IMR-90 (cell line): ENCODE data around the gene SIPA1L3. TPM values are rescaled to one million over a fixed set of nuclear protein-coding genes. Genes with fewer than 3 reads are reported as not detected.

ENCODE experiments used
- ATAC-seq: fragments of 200-7000 bp; cut with Tn5 transposase; 2 replicates; pipeline ENCODE4 v1.9.1; 2020; ENCODE audit warnings: low read depth, mild to moderate bottlenecking, moderate library complexity
- BruUV-seq: library from RNA; stranded (reverse); fragments of 400-500 nt; replicated peaks from 2 replicates; lab custom pipeline; 2021; lab: Mats Ljungman, UMichigan
- CTCF ChIA-PET: fragments of 300-600 bp; formaldehyde crosslinking; extraction: SDS; loops from one replicate; lab custom pipeline; 2021; ENCODE audit warnings: antibody characterized with exemption; lab: Yijun Ruan, JAX
- POLR2A ChIA-PET: fragments of 300-600 bp; sonication (Branson Sonifier 250); formaldehyde crosslinking; loops from one replicate; lab custom pipeline; 2022; ENCODE audit warnings: antibody characterized with exemption; ENCODE audit not compliant: unreplicated experiment; lab: Charles Lee
- DNase-seq: peaks from one replicate; pipeline ENCODE4 v3.0.0; 2013
- H2AFZ ChIP-seq: replicated peaks from 2 replicates; pipeline ENCODE3; 2013; ENCODE audit warnings: low read length, mild to moderate bottlenecking; ENCODE audit not compliant: poor library complexity
- H2AK5ac ChIP-seq: 2 replicates; pipeline ENCODE4 v1.6.1; 2013; ENCODE audit warnings: low read depth, low read length, inconsistent platforms
- H2AK9ac ChIP-seq: replicated peaks from 2 replicates; pipeline ENCODE3; 2013; ENCODE audit warnings: mild to moderate bottlenecking, low read depth, low read length, moderate library complexity; ENCODE audit not compliant: poor library complexity
- H2BK120ac ChIP-seq: 2 replicates; pipeline ENCODE4 v1.6.1; 2013; ENCODE audit warnings: low read depth, low read length, inconsistent platforms
- H2BK15ac ChIP-seq: 3 replicates; pipeline ENCODE4 v1.6.1; 2013; ENCODE audit warnings: low read depth, low read length, inconsistent platforms
- H2BK20ac ChIP-seq: 2 replicates; pipeline ENCODE4 v1.6.1; 2013; ENCODE audit warnings: low read depth, mild to moderate bottlenecking, inconsistent platforms, low read length, moderate library complexity
- H2BK5ac ChIP-seq: 2 replicates; pipeline ENCODE4 v1.6.1; 2013; ENCODE audit warnings: mild to moderate bottlenecking, low read depth, low read length, inconsistent platforms; ENCODE audit not compliant: poor library complexity, severe bottlenecking
- H3K14ac ChIP-seq: replicated peaks from 2 replicates; pipeline ENCODE4 v1.6.1; 2013; ENCODE audit warnings: low read depth, low read length, inconsistent platforms
- H3K18ac ChIP-seq: 2 replicates; pipeline ENCODE4 v1.6.1; 2013; ENCODE audit warnings: low read depth, low read length, control low read depth
- H3K23ac ChIP-seq: 2 replicates; pipeline ENCODE4 v1.6.1; 2013; ENCODE audit warnings: low read depth, low read length, inconsistent platforms
- H3K27ac ChIP-seq: 2 replicates; pipeline ENCODE4 v1.5.1; 2013; ENCODE audit warnings: mild to moderate bottlenecking, control low read depth, low read length; ENCODE audit not compliant: insufficient read depth
- H3K27me3 ChIP-seq: 2 replicates; pipeline ENCODE4 v1.6.1; 2013; ENCODE audit warnings: low read length; ENCODE audit not compliant: control insufficient read depth, insufficient read depth
- H3K36me3 ChIP-seq: 2 replicates; pipeline ENCODE4 v1.6.1; 2013; ENCODE audit warnings: low read length, mixed read lengths; ENCODE audit not compliant: control insufficient read depth, insufficient read depth
- H3K4ac ChIP-seq: 2 replicates; pipeline ENCODE4 v1.6.1; 2013; ENCODE audit warnings: low read depth, low read length, inconsistent platforms
- H3K4me1 ChIP-seq: 2 replicates; pipeline ENCODE4 v1.6.1; 2013; ENCODE audit warnings: low read length, mixed read lengths; ENCODE audit not compliant: control insufficient read depth, insufficient read depth
- H3K4me2 ChIP-seq: 2 replicates; pipeline ENCODE4 v1.6.1; 2013; ENCODE audit warnings: low read depth, mild to moderate bottlenecking, control low read depth, low read length, moderate library complexity
- H3K4me3 ChIP-seq: 2 replicates; pipeline ENCODE4 v1.5.1; 2013; ENCODE audit warnings: low read depth, mild to moderate bottlenecking, control low read depth, low read length, moderate library complexity; ENCODE audit not compliant: insufficient read depth
- H3K56ac ChIP-seq: 2 replicates; pipeline ENCODE4 v1.6.1; 2013; ENCODE audit warnings: low read length, inconsistent platforms; ENCODE audit not compliant: insufficient read depth; ENCODE audit errors: extremely low read depth
- H3K79me1 ChIP-seq, 2 experiments: 2 replicates each; pipeline ENCODE4 v1.6.1; 2013; ENCODE audit warnings: low read length in 2 of 2, inconsistent platforms in 1 of 2, low read depth in 1 of 2
- H3K9ac ChIP-seq: 2 replicates; pipeline ENCODE4 v1.6.1; 2013; ENCODE audit warnings: low read depth, low read length, control low read depth
- H3K9me1 ChIP-seq: 2 replicates; pipeline ENCODE4 v1.6.1; 2013; ENCODE audit warnings: low read length, inconsistent platforms; ENCODE audit not compliant: insufficient read depth
- H3K9me3 ChIP-seq: 2 replicates; pipeline ENCODE4 v1.6.1; 2013; ENCODE audit warnings: low read length; ENCODE audit not compliant: control insufficient read depth, insufficient read depth
- H4K20me1 ChIP-seq: 2 replicates; pipeline ENCODE4 v1.6.1; 2013; ENCODE audit warnings: low read length, inconsistent platforms; ENCODE audit not compliant: insufficient read depth
- H4K5ac ChIP-seq: 2 replicates; pipeline ENCODE4 v1.6.1; 2013; ENCODE audit warnings: mild to moderate bottlenecking, low read depth, low read length, control low read depth
- H4K8ac ChIP-seq, 2 experiments: 2 replicates each; pipeline ENCODE4 v1.6.1; 2013; ENCODE audit warnings: low read depth in 2 of 2, low read length in 2 of 2, control low read depth in 1 of 2, inconsistent platforms in 1 of 2
- H4K91ac ChIP-seq: 2 replicates; pipeline ENCODE4 v1.6.1; 2013; ENCODE audit warnings: low read depth, low read length, inconsistent platforms; ENCODE audit not compliant: insufficient read depth
- BHLHE40 ChIP-seq: fragments of 150-350 bp; IDR thresholded peaks from 2 replicates; pipeline ENCODE4 v1.6.1; 2016; ENCODE audit warnings: mild to moderate bottlenecking, low read depth, low read length
- CEBPB ChIP-seq: IDR thresholded peaks from 2 replicates; pipeline ENCODE4 v1.6.1; 2012; ENCODE audit warnings: low read depth, low read length, improper control_type of control experiment
- CHD1 ChIP-seq: IDR thresholded peaks from 2 replicates; pipeline ENCODE4 v1.6.1; 2012; ENCODE audit warnings: low read depth, low read length, improper control_type of control experiment
- ELK1 ChIP-seq: fragments of 150-350 bp; IDR thresholded peaks from 2 replicates; pipeline ENCODE4 v1.6.1; 2016; ENCODE audit warnings: low read depth, mild to moderate bottlenecking, low read length, moderate library complexity, borderline replicate concordance
- FOS ChIP-seq: fragments of 150-350 bp; IDR thresholded peaks from 2 replicates; pipeline ENCODE4 v1.6.1; 2016; ENCODE audit warnings: low read depth, low read length
- MAFK ChIP-seq: IDR thresholded peaks from 2 replicates; pipeline ENCODE4 v1.6.1; 2012; ENCODE audit warnings: low read depth, low read length, improper control_type of control experiment
- MAZ ChIP-seq: IDR thresholded peaks from 2 replicates; pipeline ENCODE4 v1.6.1; 2012; ENCODE audit warnings: low read depth, mild to moderate bottlenecking, low read length, improper control_type of control experiment, moderate library complexity, borderline replicate concordance
- MXI1 ChIP-seq: IDR thresholded peaks from 2 replicates; pipeline ENCODE4 v1.6.1; 2012; ENCODE audit warnings: low read depth, mild to moderate bottlenecking, low read length, moderate library complexity, borderline replicate concordance
- NFE2L2 ChIP-seq: fragments of 150-350 bp; IDR thresholded peaks from 2 replicates; pipeline ENCODE4 v1.6.1; 2016; ENCODE audit warnings: low read depth, mild to moderate bottlenecking, low read length
- POLR2A ChIP-seq: IDR thresholded peaks from 2 replicates; pipeline ENCODE4 v1.6.1; 2012; ENCODE audit warnings: mild to moderate bottlenecking, low read depth, low read length
- RAD21 ChIP-seq: IDR thresholded peaks from 2 replicates; pipeline ENCODE4 v1.6.1; 2012; ENCODE audit warnings: low read length, improper control_type of control experiment
- RCOR1 ChIP-seq: IDR thresholded peaks from 2 replicates; pipeline ENCODE4 v1.6.1; 2012; ENCODE audit warnings: mild to moderate bottlenecking, low read length, improper control_type of control experiment; ENCODE audit not compliant: insufficient replicate concordance
- RFX5 ChIP-seq: IDR thresholded peaks from 2 replicates; pipeline ENCODE4 v1.8.0; 2012; ENCODE audit warnings: low read depth, mild to moderate bottlenecking, low read length, moderate library complexity
- SMC3 ChIP-seq: fragments of 150-350 bp; IDR thresholded peaks from 2 replicates; pipeline ENCODE4 v1.6.1; 2016; ENCODE audit warnings: low read depth, mild to moderate bottlenecking, antibody characterized with exemption, low read length, moderate library complexity
- whole genome bisulfite sequencing, 2 experiments: methylation state at CpG; one replicate each; pipeline versions ENCODE4 v1.1.5 to v1.1.7; 2013; ENCODE audit warnings: missing lambda C conversion rate in 2 of 2; ENCODE audit not compliant: insufficient read length in 1 of 2; ENCODE audit errors: extremely low coverage in 2 of 2; 5-methylcytosine and 5-hydroxymethylcytosine counted together
- dilution Hi-C: fragments of 300-500 bp; cut with HindIII; formaldehyde crosslinking; loops from one replicate; pipeline ENCODE4 v1.14.3; 2018; ENCODE audit warnings: low sequenced_read_pairs; ENCODE audit not compliant: unreplicated experiment
- in situ Hi-C: fragments of 300-500 bp; cut with MboI; formaldehyde crosslinking; loops from 3 replicates; pipeline ENCODE4 v1.14.3; 2019; ENCODE audit warnings: low sequenced_read_pairs, inconsistent platforms, mixed read lengths
- intact Hi-C: fragments of 100-400 bp; cut with micrococcal nuclease; formaldehyde crosslinking; loops from 2 replicates; pipeline ENCODE4 v1.10.0; 2022
- polyA plus RNA-seq, 3 experiments: library from polyadenylated mRNA; depleted of rRNA; stranded (reverse); fragments of >200 nt; gene quantifications; 2 replicates each; pipeline ENCODE4 v1.2.3, GENCODE V29; 2012; ENCODE audit warnings: low replicate concordance in 1 of 3
- total RNA-seq: library from RNA; depleted of rRNA; stranded (reverse); fragments of >200 nt; gene quantifications from 2 replicates; pipeline ENCODE4 v1.2.3, GENCODE V29; 2012
- TF ChIP-seq, protein P1 (sequence below): fragments of 150-350 bp; IDR thresholded peaks from 2 replicates; pipeline ENCODE4 v1.6.1; 2017; ENCODE audit warnings: mild to moderate bottlenecking, antibody characterized with exemption, low read length, low read depth
- TF ChIP-seq, protein P2 (sequence below): conservative IDR thresholded peaks from 2 replicates; pipeline ENCODE4 v1.5.1; 2012; ENCODE audit warnings: mild to moderate bottlenecking, low read depth, low read length, improper control_type of control experiment

Gene SIPA1L3
- total and polyA plus RNA-seq, 2 of the 4 experiments (the other 2 are of a cell fraction): 4.1 to 9.4 TPM

DNA sequence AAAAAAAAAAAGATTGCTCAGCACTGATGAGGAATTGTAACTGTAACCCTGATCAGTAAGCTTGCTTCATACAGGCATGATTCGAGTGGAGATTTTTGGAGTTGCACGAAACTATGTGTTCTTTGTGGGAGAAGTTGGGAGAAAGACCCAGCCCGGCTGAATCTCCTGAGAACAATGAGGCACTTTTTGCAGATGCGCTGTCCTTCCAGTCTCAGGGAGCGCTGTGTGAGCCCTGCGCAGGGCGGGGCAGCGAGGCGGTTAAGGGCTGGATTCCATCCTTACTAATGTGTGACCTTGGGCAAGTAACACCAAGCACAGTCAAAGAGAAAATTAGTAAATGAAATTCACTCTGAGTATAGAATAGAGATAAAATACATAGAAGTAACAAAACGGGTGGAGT is 76.9 kb downstream of the SIPA1L3 start:
- H3K36me3 ChIP-seq: no peaks in the 10 kb centered on the region
- no peaks in the 10 kb centered on the region for H4K20me1 ChIP-seq
- in situ Hi-C loops (no loop called here), dilution Hi-C loops (no loop called here), intact Hi-C loops (no loop called here)
- H2AK5ac ChIP-seq: peak overlapping the region; percentile 35; the same call in 1 of the 2 replicates
- H3K4me1 ChIP-seq: peaks cover 29% of the 10 kb centered on the region
- H4K5ac ChIP-seq: no peak overlapping the region
- no peak overlapping the region; the same call in 1 of the 2 replicates for H3K4ac ChIP-seq
- no peak overlapping the region for H3K4me3 ChIP-seq
- H3K79me1 ChIP-seq: peaks cover 60 to 96% of the 10 kb centered on the region in 2 experiments
- no peak for TF ChIP-seq RFX5
- TF ChIP-seq, protein P1, sequence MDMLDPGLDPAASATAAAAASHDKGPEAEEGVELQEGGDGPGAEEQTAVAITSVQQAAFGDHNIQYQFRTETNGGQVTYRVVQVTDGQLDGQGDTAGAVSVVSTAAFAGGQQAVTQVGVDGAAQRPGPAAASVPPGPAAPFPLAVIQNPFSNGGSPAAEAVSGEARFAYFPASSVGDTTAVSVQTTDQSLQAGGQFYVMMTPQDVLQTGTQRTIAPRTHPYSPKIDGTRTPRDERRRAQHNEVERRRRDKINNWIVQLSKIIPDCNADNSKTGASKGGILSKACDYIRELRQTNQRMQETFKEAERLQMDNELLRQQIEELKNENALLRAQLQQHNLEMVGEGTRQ: no peak
- TF ChIP-seq MXI1: no peak
- no peak for TF ChIP-seq SMC3
- no peak for TF ChIP-seq MAZ
- TF ChIP-seq RAD21: no peak
- TF ChIP-seq CEBPB: no peak
- no peak for TF ChIP-seq RCOR1
- TF ChIP-seq POLR2A: no peak
- TF ChIP-seq, protein P2, sequence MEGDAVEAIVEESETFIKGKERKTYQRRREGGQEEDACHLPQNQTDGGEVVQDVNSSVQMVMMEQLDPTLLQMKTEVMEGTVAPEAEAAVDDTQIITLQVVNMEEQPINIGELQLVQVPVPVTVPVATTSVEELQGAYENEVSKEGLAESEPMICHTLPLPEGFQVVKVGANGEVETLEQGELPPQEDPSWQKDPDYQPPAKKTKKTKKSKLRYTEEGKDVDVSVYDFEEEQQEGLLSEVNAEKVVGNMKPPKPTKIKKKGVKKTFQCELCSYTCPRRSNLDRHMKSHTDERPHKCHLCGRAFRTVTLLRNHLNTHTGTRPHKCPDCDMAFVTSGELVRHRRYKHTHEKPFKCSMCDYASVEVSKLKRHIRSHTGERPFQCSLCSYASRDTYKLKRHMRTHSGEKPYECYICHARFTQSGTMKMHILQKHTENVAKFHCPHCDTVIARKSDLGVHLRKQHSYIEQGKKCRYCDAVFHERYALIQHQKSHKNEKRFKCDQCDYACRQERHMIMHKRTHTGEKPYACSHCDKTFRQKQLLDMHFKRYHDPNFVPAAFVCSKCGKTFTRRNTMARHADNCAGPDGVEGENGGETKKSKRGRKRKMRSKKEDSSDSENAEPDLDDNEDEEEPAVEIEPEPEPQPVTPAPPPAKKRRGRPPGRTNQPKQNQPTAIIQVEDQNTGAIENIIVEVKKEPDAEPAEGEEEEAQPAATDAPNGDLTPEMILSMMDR: no peak
- no peak for TF ChIP-seq FOS
- TF ChIP-seq BHLHE40: no peak
- TF ChIP-seq NFE2L2: no peak
- no peak for TF ChIP-seq MAFK
- TF ChIP-seq CHD1: no peak
- no peak for TF ChIP-seq ELK1
- H3K4me2 ChIP-seq: no peak overlapping the region
- DNase-seq (no peak), ATAC-seq (no peak)
- H2BK120ac ChIP-seq: no peak overlapping the region
- H4K91ac ChIP-seq: no peak overlapping the region
- no peak overlapping the region for H2BK20ac ChIP-seq
- H3K14ac ChIP-seq: 0 out of 2 replicates have a peak overlapping the region, but pooled peaks have one; percentile 32
- H3K27me3 ChIP-seq: no peaks in the 10 kb centered on the region
- no peaks in the 10 kb centered on the region for H3K9me3 ChIP-seq
- POLR2A ChIA-PET: no interaction called here
- no peak overlapping the region for H3K56ac ChIP-seq
- H3K9ac ChIP-seq: no peak overlapping the region
- H2AK9ac ChIP-seq: no peak overlapping the region
- H2BK5ac ChIP-seq: no peak overlapping the region
- BruUV-seq: no TSS peak
- no peak overlapping the region for H2BK15ac ChIP-seq
- H3K18ac ChIP-seq: no peak overlapping the region
- peaks cover 40% of the 10 kb centered on the region for H3K9me1 ChIP-seq
- no peak overlapping the region for H3K23ac ChIP-seq
- CTCF ChIA-PET: interaction anchor here (0.6 to 0.9 kb wide), 3 partner anchors 20 to 89 kb away, joined by 3 to 4 read pairs (median 3); partner anchors contain the start of gene SIPA1L3
- H2AFZ ChIP-seq: no peak overlapping the region
- H4K8ac ChIP-seq: no peak overlapping the region
- WGBS, 2 experiments: 93% methylated on average over 7 of the region's 10 CpGs; no CpG with 5 or more reads in 1 of the 2 experiments
- no peak overlapping the region for H3K27ac ChIP-seq
